HG02571 (cell line): ENCODE measurements around the gene CSNK1E.

Experiments used
- ATAC-seq: cut with Tn5 transposase; IDR thresholded peaks from one replicate; pipeline ENCODE4 v1.9.1; 2021; ENCODE audit warnings: mild to moderate bottlenecking, moderate library complexity; ENCODE audit not compliant: unreplicated experiment

CSNK1E gene

GRCh38 chr22:38335077-38335476 is 17.8 kb upstream of the CSNK1E start:
- no peak for ATAC-seq

- ATAC-seq: no peak
Measured at GRCh38 chr22:38327805-38328204, 10.6 kb upstream of the CSNK1E start.

DNA sequence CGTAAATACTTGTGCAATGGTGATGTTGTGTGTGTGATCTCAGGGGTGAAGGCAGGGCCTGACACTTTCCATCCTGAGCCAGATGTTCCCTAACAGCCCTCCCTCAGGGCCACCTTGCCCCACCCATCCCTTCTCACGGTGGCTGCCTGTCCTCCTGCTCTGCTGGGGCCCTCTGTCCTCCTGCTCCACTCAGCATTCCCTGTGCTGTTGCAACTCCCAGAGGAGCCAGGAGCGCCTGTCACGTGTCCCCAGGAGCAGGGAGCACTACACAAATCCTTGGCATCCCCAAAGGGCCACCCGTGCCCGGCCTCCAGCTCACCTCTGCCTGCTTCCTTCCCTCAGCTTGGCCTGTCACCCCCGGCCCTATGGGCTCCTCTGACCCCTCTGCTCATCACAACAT is 10.2 kb upstream of the CSNK1E start:
- no peak for ATAC-seq

- no peak for ATAC-seq
Measured at GRCh38 chr22:38325587-38325986, 8.4 kb upstream of the CSNK1E start.

DNA sequence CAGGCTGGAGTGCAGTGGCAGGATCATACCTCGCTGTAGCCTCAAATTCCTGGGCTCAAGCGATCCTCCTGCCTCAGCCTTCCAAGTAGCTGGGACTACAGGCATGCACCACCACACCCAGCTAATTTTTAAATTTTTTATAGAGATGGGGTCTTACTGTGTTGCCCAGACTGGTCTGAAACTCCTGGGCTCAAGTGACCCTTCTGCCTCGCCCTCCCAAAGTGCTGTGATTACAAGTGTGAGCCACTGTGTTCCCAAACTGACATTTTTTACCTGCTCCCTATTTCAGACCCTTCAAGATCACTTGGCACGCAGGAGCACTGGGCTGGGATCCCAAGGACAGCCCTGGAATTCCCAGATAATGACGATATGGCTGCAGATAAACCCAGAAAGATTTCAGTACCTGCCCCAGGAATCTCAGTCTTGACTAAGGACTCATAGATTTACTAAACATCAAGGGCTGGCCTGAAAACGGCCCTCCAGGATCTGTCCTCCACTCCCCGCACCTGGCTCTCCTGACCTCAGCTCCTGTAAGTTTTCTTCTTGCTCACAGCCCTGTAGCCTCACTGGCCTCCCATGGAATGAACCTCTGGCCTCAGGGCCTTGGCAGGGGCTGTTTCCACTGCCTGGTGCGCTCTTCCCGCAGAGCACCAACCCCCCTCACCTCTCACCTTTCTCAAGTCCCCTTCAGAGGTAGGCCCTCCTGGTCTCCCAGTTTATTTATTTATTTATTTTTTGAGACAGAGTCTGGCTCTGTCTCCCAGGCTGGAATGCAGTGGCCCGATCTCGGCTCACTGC is 3.6 kb upstream of the CSNK1E start:
- no peak for ATAC-seq

- no peak for ATAC-seq
Measured at GRCh38 chr22:38318792-38319773, 1.9 kb upstream of the CSNK1E start.

DNA sequence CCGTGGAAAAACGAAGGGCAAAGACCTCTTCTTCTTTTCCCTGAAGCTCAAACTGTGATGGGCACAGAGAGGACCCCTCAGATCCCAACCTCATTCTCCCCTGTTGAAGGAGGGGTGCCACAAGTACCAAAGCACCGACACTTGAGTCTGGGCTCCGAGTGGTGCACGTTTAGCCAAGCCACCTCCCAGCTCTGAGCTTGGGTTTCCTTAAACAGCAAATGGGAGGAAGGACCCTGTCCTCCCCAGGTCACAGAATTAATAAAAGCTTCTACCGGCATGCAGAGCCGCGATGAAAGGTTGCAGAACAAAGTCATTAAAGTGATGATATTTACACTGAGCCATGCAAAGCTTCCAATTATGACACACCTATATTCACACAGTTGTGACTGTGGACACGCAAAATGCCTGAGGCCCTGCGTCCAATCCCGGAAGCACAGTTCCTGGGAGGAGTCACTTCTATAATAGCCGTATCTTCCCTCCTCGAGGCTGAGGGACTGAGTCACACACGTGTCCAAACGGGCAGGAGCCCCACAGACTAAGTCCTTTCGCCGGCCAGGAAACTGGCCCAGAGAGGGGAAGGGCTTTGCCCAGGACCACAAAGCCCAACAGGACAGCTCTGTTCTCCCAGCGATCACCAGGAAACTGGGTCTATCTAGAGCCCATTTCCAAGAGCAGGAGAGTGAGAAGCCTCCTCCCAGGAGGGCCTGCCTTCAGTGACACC is 922 bp upstream of the CSNK1E start:
- ATAC-seq: no peak

DNA sequence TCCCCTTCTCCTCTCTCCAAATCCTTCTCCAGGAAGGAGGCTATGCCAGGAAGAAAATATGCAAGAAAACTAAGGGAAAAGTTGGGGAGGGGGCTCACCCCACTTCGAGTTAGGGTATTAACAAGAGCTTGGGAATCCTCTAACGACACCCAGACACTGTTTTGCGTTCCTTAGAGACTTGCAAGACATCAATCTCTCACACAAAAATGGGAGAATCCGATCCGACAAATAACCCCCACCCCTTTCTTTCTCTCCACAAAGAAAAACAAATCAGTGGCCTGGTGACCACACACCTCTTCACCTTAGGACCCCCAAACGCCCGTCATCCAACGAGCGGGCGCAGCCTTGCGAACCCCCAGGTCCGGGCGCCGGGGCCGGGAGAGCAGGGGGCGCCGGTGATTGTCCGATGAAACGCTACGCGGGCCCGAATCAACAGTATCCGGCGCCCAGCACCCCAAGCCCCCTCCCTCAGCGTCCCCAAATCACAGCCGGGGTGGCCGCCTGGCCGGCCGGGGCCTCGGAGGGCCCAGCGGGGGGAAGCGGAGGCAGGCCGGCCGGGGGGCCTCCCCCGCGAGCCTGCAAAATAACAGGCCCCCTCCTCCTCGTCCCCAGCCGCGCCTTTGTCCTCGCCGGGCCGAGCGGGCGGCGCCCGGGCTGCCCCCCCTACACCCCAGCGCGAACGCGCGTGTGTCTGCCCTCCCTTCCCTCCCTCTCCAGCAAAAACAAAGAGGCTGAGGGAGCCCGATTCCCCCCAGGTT is 690 bp downstream of the CSNK1E start:
- ATAC-seq: no peak

DNA sequence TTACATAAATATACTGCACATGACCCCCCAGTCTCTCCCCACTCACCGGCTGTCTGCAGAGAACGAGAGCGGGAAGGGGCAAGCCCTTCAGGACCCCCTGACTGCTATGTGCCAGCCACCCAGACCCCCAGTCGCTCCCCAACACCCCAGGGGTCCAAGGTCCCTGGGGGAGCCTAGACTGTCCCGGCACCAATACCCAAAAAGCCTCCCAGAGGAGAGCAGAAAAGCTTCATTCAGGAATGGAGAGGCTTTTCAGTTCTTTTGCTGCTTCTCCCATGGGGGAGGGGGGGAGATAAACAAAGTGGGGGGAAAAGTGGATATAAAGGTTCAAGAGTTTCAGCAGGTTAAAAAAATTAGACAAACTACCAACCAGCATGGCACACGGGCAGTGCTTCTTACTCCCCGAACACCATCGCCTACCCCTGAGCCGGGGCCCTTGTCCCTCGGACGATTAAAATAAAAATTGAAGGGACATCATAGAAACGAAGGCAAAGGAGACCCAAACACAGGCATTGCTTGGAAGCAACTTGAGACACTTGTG is 1.3 kb downstream of the CSNK1E start:
- no peak for ATAC-seq

GRCh38 chr22:38314933-38315822 is 2.1 kb downstream of the CSNK1E start:
- ATAC-seq: no peak

DNA sequence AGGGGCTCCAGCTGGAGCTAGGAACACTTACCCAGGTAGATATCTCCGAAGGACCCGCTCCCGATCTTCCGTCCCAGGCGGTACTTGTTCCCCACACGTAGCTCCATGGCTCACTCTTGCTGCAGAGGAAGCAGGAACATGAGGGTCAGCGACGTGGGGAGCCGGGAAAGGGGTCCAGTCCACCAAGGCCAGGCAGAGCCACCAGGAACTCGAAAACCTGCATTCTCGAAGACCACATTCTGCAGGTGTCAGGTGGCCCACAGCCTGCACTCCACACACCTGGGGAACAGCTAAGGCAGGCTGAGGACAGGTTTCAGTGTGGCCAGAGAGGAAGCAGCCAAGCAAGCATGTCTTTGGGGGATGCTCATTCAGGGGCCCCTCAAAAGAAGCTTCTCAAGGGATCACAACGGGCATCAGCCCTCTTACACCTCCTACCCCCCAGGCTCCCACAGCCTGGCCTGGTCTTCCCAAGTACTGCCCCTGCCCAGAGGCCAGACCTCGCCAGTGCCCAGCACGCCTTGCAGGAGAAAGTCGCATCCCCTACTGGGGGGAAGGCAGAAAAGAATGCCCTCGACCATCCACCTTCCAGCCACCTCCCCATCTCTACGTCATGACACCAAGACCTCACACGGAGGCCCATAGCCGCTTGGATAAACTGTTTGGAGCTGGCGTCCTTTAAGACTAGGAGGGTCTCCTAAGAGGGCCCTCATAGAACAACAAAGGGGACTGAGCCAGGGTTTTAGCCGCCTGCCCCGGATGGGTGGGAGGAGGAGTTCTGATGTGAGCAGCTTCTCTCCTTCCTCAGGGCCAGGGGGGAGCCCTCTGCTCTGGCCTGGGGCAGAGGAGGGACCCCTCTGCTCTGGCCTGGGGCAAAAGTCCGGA is 2.9 kb downstream of the CSNK1E start:
- no peak for ATAC-seq

DNA sequence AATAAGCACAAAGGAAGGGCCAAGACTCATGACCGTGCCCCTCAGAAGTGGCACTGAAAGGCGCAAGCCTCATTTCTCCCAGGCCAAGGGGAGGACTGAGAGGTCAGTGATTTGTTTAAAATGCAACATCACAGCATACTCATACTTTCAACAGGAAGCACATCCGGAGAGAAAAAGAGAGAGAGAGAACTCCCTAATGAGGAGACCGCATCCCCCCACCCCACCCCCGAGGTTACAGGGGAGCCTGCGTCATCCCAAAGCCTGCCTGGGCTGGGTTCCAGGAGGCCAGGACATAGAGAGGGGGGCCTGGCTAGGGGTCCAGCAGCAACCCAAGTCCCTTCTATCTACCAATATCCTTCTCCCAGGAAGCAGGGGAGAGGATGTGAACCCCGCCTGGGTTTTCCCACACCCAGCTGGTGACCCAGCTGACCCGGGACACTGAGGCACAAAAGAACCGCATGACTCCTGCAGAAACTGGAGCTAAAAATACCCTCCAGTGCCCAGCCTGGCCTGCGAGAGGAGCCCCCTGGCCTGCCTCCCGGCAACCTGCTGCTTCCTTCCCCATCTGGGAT is 3.8 kb downstream of the CSNK1E start:
- no peak for ATAC-seq

DNA sequence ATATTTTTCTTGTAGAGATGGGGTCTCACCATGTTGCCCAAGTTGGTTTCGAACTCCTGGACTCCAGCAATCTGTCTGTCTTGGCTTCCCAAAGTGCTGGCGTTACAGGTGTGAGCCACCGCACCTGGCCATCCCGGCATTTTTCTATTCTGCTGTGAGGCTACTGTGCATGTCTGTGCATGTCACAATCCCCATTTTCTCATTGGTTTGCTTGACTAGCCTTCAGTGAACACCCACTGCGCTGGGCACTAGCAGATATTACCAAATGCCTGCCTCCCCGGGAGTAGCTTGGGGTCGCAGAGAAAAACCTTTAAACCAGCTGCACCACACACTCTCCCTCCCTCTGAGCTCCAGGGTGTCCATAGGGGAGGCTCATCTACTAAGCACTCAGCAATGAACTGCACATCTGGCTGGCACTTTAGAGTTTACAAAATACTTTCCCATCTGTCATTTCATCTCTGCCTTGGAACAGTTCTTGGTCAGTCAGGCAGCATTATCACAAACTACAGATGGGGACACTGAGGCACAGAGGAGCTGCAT is 4.9 kb downstream of the CSNK1E start:
- no peak for ATAC-seq

DNA sequence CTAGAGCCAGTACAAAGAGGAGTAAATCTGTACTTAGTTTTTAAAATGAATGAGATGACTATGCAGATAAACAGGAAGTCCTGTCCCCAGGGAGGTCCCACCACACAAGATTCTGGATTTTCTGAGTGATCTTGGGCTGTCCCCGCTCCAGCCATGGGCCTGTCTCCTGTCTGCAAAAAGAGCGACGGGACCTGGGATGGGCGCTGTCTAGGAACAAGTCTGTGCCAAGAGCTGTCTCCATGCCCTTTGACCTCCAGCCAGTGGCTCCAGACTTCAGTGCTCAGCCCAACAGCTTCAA is 6.0 kb downstream of the CSNK1E start:
- ATAC-seq: no peak

DNA sequence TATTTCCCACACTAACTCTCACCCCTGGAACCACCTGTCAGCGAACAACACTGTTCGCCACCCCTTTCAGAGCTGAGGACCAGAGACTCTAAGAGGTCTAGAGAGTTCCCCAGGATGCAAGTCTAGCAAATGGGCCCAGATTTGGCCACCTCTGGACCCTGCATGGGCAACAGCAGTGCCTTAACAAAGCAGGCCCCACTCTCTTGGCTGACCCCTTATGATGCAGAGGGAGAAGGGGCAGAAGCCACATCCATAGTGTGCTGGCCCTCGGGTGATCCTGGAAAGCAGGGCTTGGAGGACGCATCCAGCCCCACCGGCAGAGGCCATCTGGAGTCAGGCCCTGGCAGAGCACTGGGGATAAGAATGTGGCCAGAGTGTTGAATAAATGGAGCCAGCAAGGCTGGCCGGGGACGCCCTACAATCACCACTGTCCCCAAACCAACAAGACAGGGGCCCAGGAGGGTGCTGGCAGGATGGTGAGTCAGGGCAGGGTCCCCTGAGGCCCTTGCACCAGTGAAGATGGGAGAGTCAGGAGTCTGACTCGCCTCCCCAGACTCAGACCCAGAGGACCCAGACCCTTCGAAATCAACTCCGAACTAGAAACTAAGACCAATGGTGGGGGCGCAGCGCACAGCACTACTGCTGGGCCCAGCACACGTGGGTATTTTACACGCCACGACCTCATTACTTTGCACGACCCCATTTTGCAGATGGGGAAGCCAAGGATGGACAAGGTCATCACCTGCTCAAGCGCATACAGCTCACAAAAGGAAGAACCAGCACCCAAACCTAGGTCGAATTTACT is 6.5 kb downstream of the CSNK1E start:
- ATAC-seq: no peak

- no peak for ATAC-seq
Measured at GRCh38 chr22:38309614-38310517, 7.4 kb downstream of the CSNK1E start.
